GM18517 (cell line): ENCODE data around the gene IP6K1.
A peak's percentile ranks its signal among the peaks of the same experiment; 100 is the strongest.

Experiments used
- ATAC-seq: cut with Tn5 transposase; IDR thresholded peaks from one replicate; pipeline ENCODE4 v1.9.1; 2021; ENCODE audit warnings: mild to moderate bottlenecking, moderate library complexity; ENCODE audit not compliant: unreplicated experiment

IP6K1 gene

GRCh38 chr3:49725906-49726681 is 60.2 kb downstream of the IP6K1 start:
- no peak for ATAC-seq

DNA sequence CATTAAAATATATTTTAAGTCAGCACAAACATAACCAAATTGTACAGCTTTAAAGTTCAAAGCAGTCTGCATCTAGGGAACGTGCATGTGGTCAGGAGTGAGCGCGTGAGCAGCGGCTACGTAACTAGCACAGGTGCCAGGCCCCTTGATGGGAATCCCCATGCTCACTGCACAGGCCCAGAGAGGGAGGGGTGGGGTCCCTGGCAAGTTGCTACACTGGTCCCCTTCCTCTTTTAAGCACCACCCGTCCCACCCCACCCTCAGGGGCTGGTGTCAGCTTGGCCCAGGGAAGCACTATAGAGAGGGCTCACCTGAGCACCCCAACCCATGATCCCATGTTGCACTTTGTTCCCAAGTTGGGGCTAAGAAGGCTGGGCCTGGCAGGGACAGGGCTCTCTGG is 61.8 kb downstream of the IP6K1 start:
- no peak for ATAC-seq

GRCh38 chr3:49723628-49724551 is 62.5 kb downstream of the IP6K1 start, which contains the start of gene GMPPB:
Gene GMPPB, minus strand, starts transcription at chr3:49723951. Its CDS starts 225 bp downstream, at chr3:49723726.
- ATAC-seq: peak; percentile 69

DNA sequence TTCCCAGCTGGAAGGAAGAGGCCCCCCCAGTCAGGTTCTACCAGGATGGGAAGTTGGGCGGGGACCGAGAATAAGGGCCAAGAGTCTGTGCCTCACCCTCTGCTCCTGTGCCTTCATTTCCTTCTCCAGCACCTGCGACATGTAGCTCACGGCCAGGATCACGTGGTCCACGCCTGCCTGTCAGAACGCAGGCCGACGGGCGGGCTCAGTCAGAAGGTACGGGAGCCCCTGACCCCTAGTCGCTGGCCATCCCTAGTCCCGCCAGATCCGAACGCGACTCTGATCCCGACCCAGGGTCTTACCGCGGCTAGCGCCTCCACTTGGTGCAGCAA is 63.1 kb downstream of the IP6K1 start:
- ATAC-seq: no peak

DNA sequence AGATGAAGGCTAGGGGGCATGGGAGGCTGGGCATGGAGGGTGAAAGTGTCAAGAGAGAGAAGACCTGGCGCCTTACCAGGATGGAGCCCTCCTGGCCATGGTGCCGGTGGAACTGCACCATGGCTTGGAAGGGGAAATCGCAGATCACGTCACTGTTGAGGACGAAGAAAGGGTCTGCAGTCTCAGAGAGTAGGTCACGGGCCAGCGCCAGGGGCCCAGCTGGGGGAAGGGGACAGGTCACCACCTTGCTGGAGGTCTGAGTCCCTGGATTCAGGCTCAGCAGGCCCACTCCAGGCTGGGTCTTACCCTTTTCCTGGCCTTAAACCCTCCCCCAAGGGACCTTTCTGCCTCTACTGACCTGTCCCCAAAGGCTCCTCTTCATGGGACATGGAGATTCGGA is 63.4 kb downstream of the IP6K1 start:
- ATAC-seq: no peak

DNA sequence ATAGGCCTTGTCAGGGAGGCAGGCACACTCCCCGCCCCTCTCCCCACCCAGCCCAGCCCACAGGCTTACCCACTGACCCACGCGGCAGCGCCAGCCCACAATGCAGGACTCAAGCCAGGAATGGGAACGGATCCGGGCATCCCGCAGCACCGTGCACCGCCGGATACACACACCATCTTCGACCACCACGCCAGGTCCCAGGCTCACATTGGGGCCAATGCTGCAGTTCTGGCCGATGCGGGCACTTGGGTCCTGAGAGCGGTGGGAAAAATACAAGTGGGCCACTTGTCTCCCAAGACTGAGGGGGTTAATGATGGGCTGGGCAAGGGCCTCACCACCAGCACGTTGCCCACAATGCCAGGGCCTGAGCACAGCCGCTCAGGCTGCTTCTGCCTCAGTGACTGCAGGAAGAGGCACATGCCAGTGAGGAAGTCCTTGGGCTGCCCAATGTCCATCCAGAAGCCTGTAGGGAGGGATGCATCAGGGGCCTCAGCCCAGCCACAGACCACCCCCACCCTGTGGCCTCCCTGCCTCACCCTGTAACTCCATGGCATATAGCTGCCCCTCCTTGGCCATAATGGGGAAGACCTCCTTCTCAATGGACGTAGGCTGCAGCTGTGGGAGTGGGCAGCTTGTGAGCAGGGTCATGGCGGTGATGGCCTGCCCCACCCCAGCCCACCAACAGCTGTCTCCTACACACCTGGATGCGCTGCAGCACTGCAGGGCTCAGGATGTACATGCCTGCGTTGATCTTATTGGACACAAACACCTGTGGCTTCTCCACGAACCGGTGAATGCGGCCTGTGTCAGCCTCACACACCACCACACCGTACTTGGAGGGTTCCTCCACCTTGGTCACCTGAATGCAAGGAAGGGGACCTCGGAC is 64.2 kb downstream of the IP6K1 start:
- ATAC-seq: no peak

- no peak for ATAC-seq
Measured at GRCh38 chr3:49721596-49721895, 64.8 kb downstream of the IP6K1 start.

GRCh38 chr3:49720855-49721595 is 65.3 kb downstream of the IP6K1 start:
- no peak for ATAC-seq

GRCh38 chr3:49719214-49719884 is 67.0 kb downstream of the IP6K1 start, which contains the start of gene AMIGO3:
Gene AMIGO3, minus strand, starts transcription at chr3:49719684. Its CDS starts 219 bp downstream, at chr3:49719465.
- peak; percentile 51 for ATAC-seq

GRCh38 chr3:49718858-49719213 is 67.5 kb downstream of the IP6K1 start:
- ATAC-seq: no peak

DNA sequence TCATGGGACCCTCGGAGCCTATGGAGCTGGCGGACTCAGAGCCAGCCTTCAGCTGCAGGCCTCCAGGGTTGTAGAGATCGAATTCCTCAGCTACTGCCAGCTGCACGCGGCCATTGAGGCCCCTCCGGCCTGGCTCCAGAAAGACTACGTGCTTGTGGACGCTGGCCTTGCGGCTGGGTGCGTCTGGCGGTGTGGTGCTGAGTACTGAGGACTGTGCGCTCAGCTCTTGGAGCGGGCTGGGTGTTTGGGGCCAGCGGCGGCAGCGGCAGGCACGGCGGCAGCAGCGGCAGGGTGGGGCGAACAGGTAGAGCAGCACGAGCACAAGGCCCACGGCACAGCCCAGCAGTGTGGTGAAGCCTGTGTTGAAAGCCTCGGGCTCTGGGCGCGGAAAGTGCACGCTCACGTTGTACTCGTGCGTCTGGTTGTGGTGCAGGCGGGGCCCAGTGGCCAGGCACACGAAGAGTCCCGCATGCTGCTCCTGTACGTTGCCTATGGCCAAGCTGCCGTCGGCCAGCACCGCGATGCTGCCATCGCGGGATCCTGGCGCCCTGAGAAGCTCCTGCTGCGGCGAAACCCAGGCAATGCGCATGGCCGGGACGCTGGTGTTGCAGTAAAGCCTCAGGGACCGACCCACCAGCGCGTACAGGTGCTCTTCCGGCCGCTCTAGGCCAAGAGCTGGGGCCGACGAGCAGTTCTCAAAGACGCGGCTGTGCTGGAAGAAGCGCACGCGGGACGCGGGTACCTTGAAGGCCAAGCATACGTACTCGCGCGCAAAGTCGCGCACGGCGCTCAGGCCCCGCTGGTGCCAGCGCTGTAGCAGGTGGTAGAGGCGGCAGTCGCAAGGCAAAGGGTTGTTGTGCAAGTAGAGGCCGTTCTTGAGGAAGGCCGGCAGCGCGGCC is 68.1 kb downstream of the IP6K1 start:
- no peak for ATAC-seq

DNA sequence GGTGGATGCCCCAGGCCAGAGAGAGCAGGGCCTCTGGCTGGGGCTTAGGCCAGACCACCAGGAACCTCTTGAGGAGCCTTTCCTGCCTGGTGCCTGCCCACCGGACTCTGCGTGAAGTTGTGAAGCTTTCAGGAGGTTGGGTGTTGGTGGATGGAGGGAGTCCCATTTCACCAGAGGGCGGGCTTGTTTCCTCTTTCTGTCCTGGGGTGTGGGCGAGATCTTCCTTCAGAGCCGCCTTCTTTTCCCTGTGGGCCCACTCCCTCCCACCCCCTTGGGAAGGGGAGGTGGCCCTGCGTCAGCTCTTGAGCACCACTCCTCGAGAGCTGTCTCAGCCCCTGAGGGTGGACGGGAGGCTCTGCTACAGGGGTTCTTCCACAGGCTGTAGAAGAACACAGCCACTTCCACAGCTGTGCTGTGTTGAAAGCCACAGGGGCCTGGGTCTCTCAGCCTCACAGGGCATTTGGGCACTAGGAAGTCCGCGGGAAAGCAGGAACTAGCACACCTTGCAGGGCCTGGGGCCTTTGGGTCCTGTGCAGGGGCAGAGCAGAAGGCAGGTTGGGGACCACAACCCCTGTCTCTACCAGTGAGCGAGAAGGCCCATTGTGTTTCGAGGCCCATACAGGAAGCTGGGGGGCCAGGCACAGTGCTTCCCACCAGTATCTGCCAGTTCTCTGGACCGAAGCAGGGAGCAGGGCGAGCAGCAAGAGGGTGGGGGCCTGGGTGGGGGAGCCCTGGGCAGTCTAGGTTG is 69.0 kb downstream of the IP6K1 start:
- no peak for ATAC-seq

- no peak for ATAC-seq
Measured at GRCh38 chr3:49716691-49717210, 69.6 kb downstream of the IP6K1 start.

DNA sequence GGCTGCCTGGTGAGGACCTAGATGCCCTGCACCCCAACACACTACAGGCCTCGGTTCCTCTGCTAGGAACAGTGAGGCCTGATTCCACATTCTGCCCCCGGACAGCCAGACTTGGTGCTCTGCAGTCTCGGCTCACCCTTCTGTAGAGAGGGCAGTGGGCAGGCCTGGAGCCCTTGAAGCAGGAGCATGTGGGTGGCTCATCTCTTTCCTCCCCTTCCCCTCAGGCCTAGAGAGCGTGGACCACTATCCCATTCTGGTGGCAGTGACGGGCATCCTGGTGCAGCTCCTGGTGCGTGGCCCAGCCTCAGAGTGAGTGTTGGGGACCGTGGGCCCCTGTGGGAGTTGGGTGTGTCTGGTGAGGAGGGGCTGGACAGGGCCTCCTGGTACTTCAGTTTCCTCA is 70.2 kb downstream of the IP6K1 start:
- no peak for ATAC-seq

DNA sequence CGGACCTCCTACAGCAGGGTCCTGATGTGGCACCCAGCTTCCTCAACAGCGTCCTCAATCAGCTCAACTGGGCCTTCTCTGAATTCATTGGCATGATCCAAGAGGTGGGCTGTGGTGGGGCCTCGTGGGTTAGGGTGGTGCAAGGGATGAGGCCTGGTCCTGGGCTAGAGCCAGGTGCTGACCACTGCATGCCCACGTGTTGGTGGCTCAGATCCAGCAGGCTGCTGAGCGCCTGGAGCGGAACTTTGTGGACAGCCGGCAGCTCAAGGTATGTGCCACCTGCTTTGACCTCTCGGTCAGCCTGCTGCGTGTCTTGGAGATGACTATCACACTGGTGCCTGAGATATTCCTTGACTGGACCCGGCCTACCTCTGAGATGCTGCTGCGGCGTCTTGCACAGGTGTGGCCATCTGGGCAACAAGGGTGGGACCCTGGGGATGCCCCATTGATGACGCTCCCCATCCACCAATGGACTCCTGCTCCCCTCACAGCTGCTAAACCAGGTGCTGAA is 70.7 kb downstream of the IP6K1 start:
- no peak for ATAC-seq

- no peak for ATAC-seq
Measured at GRCh38 chr3:49714728-49715550, 71.4 kb downstream of the IP6K1 start.
